ENCODE data around the gene KAZN.

DNA sequence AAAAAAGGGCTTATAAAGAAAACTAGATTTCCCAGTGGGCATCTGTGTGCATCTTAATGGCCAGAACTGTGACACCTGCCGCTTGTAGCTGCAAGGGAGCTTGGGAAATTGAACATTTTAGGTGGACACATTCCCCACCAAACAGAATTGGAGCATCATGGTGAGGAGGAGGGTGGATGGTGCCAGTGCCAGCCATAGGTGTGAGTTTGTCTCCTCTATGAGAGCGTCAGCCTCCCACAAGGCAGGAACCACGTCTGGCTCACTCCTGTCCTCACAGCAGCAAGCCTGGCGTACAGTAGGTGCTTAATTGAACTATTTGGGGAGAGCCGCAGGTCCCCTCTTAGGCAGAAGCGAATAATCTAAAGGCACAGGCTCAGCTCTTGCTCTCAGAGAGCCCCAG lies 430.6 kb downstream of the KAZN start:
- TF ChIP-seq CTCF (IDR thresholded peaks at IDR 0.05; ENCODE audit: poor library complexity) = no peak
- TF ChIP-seq EZH2phosphoT487 (IDR thresholded peaks at IDR 0.05; ENCODE audit: low read depth, severe bottlenecking, unreplicated experiment) = no peak
- TF ChIP-seq EZH2 (IDR thresholded peaks at IDR 0.05; ENCODE audit: borderline replicate concordance) = no peak
